Measurements from ENCODE around the gene PLEKHG3. TPM values are rescaled to one million over a fixed set of nuclear protein-coding genes. Genes with fewer than 3 reads are reported as not detected.

PLEKHG3 gene
- total and polyA plus RNA-seq, 10 of the 15 experiments (the other 5 are each of a cell fraction or from before 2014, with no cell fraction given) = 0.03 to 0.73 (median 0.07) TPM; not detected in 5

- TF ChIP-seq USF1 (IDR thresholded peaks at IDR 0.05; ENCODE audit: borderline replicate concordance, extremely low read length, insufficient read depth, low read depth, low read length) (no peak), CBX3 (IDR thresholded peaks at IDR 0.05; ENCODE audit: borderline replicate concordance, low read depth) (no peak), MTA2 (IDR thresholded peaks at IDR 0.05; ENCODE audit: low read depth) (no peak), SREBF2 (IDR thresholded peaks at IDR 0.05; ENCODE audit: low read length) (no peak), CREB1 (IDR thresholded peaks at IDR 0.05; ENCODE audit: low read depth) (no peak), E4F1 (IDR thresholded peaks at IDR 0.05; ENCODE audit: borderline replicate concordance, partially characterized antibody) (no peak), PML (IDR thresholded peaks at IDR 0.05; ENCODE audit: low read length) (no peak), STAT1 (conservative IDR thresholded peaks at IDR 0.05) (no peak)
- TF ChIP-seq, protein P1, sequence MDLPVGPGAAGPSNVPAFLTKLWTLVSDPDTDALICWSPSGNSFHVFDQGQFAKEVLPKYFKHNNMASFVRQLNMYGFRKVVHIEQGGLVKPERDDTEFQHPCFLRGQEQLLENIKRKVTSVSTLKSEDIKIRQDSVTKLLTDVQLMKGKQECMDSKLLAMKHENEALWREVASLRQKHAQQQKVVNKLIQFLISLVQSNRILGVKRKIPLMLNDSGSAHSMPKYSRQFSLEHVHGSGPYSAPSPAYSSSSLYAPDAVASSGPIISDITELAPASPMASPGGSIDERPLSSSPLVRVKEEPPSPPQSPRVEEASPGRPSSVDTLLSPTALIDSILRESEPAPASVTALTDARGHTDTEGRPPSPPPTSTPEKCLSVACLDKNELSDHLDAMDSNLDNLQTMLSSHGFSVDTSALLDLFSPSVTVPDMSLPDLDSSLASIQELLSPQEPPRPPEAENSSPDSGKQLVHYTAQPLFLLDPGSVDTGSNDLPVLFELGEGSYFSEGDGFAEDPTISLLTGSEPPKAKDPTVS (IDR thresholded peaks at IDR 0.05; ENCODE audit: low read depth, low read length) = no peak
Measured at GRCh38 chr14:64757601-64758000, 53.4 kb downstream of the PLEKHG3 start (continued).
